Measurements from ENCODE around the gene DFFA.

- TF ChIP-seq POLR2A (IDR thresholded peaks at IDR 0.05; ENCODE audit: low read depth, low read length) (no peak), POLR2AphosphoS5 (IDR thresholded peaks at IDR 0.05; ENCODE audit: low read depth, low read length) (no peak), TAF1 (IDR thresholded peaks at IDR 0.05; ENCODE audit: borderline replicate concordance, low read depth, low read length) (no peak)
Observed at GRCh38 chr1:10502206-10502605, 29.9 kb upstream of the DFFA start.

Measured in GM12892 (cell line).